Left lung (tissue), 10 donors: ENCODE measurements around the gene CRACR2A. TPM values are rescaled to one million over a fixed set of nuclear protein-coding genes. Genes with fewer than 3 reads are reported as not detected.

Source experiments
- ATAC-seq: fragments of 200-7000 bp; cut with Tn5 transposase; one replicate; pipeline ENCODE4 v1.9.1; 2020; ENCODE audit warnings: moderate library complexity
- DNase-seq, 4 donors: peaks; one replicate each; pipeline ENCODE4 v3.0.0-alpha.2; 2013 to 2020
- H3K27ac ChIP-seq, 2 donors: fragments of 200-600 bp; sonication (generic) in 1 of 2; one replicate each; pipeline versions ENCODE4 v1.5.0 to v1.8.0; 2020 to 2021
- H3K27me3 ChIP-seq, 2 donors: fragments of 200-600 bp; sonication (generic) in 1 of 2; one replicate each; pipeline versions ENCODE4 v1.5.0 to v1.8.0; 2020 to 2021
- H3K36me3 ChIP-seq, 2 donors: fragments of 200-600 bp; sonication (generic) in 1 of 2; one replicate each; pipeline versions ENCODE4 v1.5.0 to v1.8.0; 2020 to 2021
- H3K4me1 ChIP-seq, 2 donors: fragments of 200-600 bp; one replicate each; pipeline ENCODE4 v1.8.0; 2021
- H3K4me3 ChIP-seq, 2 donors: fragments of 200-600 bp; sonication (generic) in 1 of 2; one replicate each; pipeline versions ENCODE4 v1.5.0 to v1.8.0; 2020 to 2021; ENCODE audit warnings: mild to moderate bottlenecking in 1 of 2
- H3K9me3 ChIP-seq, 2 donors: fragments of 200-600 bp; sonication (generic) in 1 of 2; one replicate each; pipeline versions ENCODE4 v1.5.0 to v1.8.0; 2020 to 2021
- intact Hi-C, 2 donors: fragments of 100-400 bp; cut with DNase I; formaldehyde crosslinking; loops; one replicate each; pipeline versions ENCODE4 v1.11.2 to v1.14.2; 2022
- polyA plus RNA-seq, 6 donors: library from polyadenylated mRNA; unstranded; fragments of 120-200 nt; gene quantifications; one replicate each; pipeline ENCODE4 v1.2.1, GENCODE V29; 2013; ENCODE audit not compliant: insufficient read length in 6 of 6
- total RNA-seq, 2 donors: library from RNA; stranded (reverse); fragmentation: NEBNext Ultra II Directional; extraction: Animal tissue kit (Norgen Biotek cat#: 25700); gene quantifications; one replicate each; pipeline ENCODE4 v1.2.1, GENCODE V29; 2021
- TF ChIP-seq, protein P1 (sequence below), 2 donors: fragments of 200-600 bp; sonication (generic) in 1 of 2; IDR thresholded peaks; one replicate each; pipeline versions ENCODE4 v1.5.0 to v1.8.0; 2021; ENCODE audit warnings: antibody characterized with exemption in 2 of 2
- donor health status: DM: no; HTN: yes; CAD: no.
- donor health status: DM: no; HTN: no; CAD: no.

The CRACR2A gene
- total and polyA plus RNA-seq, 8 donors = 3.2 to 6.5 (median 3.8) TPM

DNA sequence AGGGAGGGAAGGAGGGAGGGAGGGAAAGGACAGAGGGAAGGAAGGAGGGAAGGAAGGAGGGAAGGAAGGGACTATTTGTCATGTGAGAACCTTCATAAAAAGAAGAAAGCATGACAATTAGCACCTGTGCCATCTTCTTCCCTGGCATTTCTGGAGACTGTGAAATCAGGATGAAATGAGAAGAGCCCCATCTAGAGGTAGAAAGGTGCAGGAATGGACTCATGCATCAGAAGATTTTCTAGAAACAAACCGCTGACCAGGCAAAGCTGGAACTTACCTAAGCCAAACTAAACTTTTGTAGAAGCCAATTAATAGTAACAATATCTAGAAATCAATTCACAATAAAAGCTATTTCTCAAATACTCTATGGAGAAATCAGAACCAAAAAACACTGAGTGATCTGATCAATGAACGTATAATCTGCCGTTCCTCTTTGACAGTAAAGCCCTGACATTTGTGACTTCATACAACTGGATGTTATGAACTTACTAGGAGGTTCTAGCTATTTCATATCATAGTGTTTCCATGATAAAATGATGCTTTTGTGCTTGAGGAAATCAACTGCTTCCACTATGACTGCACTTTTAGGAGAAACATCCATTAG is 24.4 kb upstream of the CRACR2A start:
- intact Hi-C loops = no loop called here
- no peak overlapping the region for H3K27ac ChIP-seq
- TF ChIP-seq, protein P1, sequence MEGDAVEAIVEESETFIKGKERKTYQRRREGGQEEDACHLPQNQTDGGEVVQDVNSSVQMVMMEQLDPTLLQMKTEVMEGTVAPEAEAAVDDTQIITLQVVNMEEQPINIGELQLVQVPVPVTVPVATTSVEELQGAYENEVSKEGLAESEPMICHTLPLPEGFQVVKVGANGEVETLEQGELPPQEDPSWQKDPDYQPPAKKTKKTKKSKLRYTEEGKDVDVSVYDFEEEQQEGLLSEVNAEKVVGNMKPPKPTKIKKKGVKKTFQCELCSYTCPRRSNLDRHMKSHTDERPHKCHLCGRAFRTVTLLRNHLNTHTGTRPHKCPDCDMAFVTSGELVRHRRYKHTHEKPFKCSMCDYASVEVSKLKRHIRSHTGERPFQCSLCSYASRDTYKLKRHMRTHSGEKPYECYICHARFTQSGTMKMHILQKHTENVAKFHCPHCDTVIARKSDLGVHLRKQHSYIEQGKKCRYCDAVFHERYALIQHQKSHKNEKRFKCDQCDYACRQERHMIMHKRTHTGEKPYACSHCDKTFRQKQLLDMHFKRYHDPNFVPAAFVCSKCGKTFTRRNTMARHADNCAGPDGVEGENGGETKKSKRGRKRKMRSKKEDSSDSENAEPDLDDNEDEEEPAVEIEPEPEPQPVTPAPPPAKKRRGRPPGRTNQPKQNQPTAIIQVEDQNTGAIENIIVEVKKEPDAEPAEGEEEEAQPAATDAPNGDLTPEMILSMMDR (IDR thresholded peaks at IDR 0.05) = peak; percentile 46 to 49
- no peak overlapping the region for H3K4me3 ChIP-seq
- no peaks in the 10 kb centered on the region for H3K4me1 ChIP-seq
- H3K36me3 ChIP-seq = no peaks in the 10 kb centered on the region
- ATAC-seq = peak; percentile 78
- H3K27me3 ChIP-seq = no peaks in the 10 kb centered on the region
- DNase-seq = peak in 1 of 4 donors; percentile 40
- H3K9me3 ChIP-seq = no peaks in the 10 kb centered on the region

DNA sequence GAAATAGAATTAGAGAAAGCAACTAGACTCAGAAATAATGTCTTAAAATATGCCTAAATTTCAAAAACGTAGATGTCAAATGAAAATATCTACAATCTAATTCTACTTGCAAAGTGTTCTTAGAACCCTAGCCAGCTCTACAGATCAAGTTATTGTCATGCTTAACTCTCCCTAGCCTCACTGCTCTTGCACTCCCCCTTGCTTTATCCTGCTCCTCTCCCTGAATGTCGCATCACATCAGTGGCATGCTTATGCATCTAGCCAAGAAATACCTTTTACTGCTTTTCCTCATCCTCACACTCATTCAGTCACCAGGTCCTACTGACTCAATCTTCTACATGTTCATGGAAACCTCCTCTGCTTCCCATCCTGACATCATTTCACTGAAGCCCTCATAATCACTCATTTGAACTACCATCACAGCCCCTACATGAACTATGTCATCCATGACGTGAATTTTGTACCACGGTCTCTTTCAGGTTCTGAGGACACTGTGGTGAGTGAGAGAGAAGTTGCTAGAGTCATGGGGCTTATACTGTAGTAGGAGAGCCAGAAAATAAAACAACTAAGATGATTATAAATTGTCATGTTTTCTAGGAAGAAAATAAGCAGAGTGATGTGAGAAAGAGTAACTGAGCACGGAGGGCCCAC is 22.6 kb upstream of the CRACR2A start:
- H3K4me1 ChIP-seq = no peaks in the 10 kb centered on the region
- no peak overlapping the region for H3K27ac ChIP-seq
- H3K27me3 ChIP-seq = no peaks in the 10 kb centered on the region
- no peak overlapping the region for H3K4me3 ChIP-seq
- DNase-seq (no peak), ATAC-seq (no peak)
- no peaks in the 10 kb centered on the region for H3K9me3 ChIP-seq
- no peaks in the 10 kb centered on the region for H3K36me3 ChIP-seq
- intact Hi-C loops = no loop called here
- TF ChIP-seq, protein P1 (IDR thresholded peaks at IDR 0.05) = no peak

DNA sequence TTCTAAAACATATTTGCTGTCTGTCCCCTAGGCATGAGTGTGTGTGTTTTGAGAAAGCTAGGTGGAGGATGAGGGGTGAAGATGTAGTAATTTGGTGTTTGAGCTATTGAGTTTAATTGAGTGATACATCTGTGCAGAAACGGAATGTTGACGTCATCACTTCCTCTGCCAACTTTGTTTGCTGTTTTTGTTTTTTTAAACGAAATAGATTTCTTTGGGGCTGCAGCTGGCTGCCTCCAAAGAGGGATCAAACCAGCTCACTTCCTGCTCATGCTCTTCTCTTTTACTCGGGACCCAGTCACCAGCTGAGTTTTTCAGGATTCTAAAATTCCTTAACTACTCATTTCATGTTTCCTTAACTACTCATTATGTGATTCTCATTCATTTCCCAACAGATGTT is 19.5 kb upstream of the CRACR2A start:
- H3K4me3 ChIP-seq = no peak overlapping the region
- TF ChIP-seq, protein P1 (IDR thresholded peaks at IDR 0.05) = no peak
- no peak overlapping the region for H3K27ac ChIP-seq
- no peaks in the 10 kb centered on the region for H3K27me3 ChIP-seq
- intact Hi-C loops = no loop called here
- no peak for ATAC-seq
- DNase-seq = no peak
- H3K9me3 ChIP-seq = no peaks in the 10 kb centered on the region
- H3K4me1 ChIP-seq = no peaks in the 10 kb centered on the region
- H3K36me3 ChIP-seq = no peaks in the 10 kb centered on the region

DNA sequence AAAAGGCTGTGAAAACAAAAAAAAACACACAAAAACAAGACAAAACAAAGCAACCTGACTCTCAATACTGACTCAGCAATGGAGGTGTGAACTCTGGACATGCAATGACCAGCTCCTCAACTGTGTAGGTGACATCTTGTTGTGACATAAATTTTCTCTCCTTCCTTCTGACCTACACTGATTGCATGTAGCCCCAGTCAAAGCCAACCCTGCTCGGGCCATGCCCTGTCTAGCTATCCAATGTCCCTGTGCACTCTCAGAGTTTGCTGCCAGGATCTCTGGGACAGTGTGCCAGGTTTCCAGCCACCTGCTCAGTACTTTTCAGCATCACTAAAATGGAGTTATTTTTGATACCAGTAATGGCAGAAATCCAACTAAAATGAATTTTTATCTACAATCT is 18.9 kb upstream of the CRACR2A start:
- Histone ChIP-seq H3K27me3 (no peaks in the 10 kb centered on the region), H3K9me3 (no peaks in the 10 kb centered on the region), H3K36me3 (no peaks in the 10 kb centered on the region), H3K4me1 (no peaks in the 10 kb centered on the region), H3K4me3 (no peak overlapping the region), H3K27ac (no peak overlapping the region)
- TF ChIP-seq, protein P1 (IDR thresholded peaks at IDR 0.05) = no peak
- ATAC-seq (no peak), DNase-seq (no peak)
- intact Hi-C loops = no loop called here

DNA sequence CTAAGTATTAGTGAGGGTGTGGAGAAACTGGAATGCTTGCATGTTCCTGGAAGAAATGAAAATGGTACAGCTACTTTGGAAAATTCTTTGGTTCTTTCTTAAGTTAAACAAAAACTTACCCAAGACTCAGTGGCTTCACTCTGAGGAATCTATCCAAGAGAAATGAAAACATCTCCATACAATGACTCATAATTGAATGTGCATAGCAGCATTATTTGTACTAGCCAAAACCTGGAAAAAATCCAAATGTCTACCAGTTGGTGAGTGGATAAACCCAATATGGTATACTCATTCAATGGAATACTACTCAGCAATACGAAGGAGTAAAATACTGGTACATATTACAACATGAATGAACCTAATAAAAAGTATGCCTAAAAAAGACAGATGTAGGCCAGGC is 18.0 kb upstream of the CRACR2A start:
- no peaks in the 10 kb centered on the region for H3K27me3 ChIP-seq
- H3K4me1 ChIP-seq = no peaks in the 10 kb centered on the region
- H3K27ac ChIP-seq = no peak overlapping the region
- H3K36me3 ChIP-seq = no peaks in the 10 kb centered on the region
- DNase-seq (no peak), ATAC-seq (no peak)
- no peak overlapping the region for H3K4me3 ChIP-seq
- no peaks in the 10 kb centered on the region for H3K9me3 ChIP-seq
- intact Hi-C loops = no loop called here
- TF ChIP-seq, protein P1 (IDR thresholded peaks at IDR 0.05) = no peak
